Subcutaneous adipose tissue (tissue), 4 donors: ENCODE results near the gene CD36. TPM values are rescaled to one million over a fixed set of nuclear protein-coding genes. Genes with fewer than 3 reads are reported as not detected.

Experiments
- CTCF ChIP-seq: fragments of 450-650 bp; IDR thresholded peaks from one replicate; pipeline ENCODE4 v1.5.1; 2016; ENCODE audit warnings: low read depth, mild to moderate bottlenecking, control low read depth, antibody characterized with exemption, moderate library complexity
- total RNA-seq, 4 donors: library from RNA; depleted of rRNA; stranded (reverse); fragments of >200 nt; gene quantifications; one replicate each; pipeline ENCODE4 v1.1.0, GENCODE V29; 2016

The CD36 gene
- total RNA-seq, 4 donors from 2014 or later, result 2,701 to 6,827 (median 3,389) TPM

- no peak for TF ChIP-seq CTCF
Measured at GRCh38 chr7:80623503-80624252, 14.8 kb upstream of the CD36 start.

- TF ChIP-seq CTCF, result no peak
Measured at GRCh38 chr7:80624763-80625162, 13.7 kb upstream of the CD36 start.

- no peak for TF ChIP-seq CTCF
Measured at GRCh38 chr7:80629023-80629422, 9.4 kb upstream of the CD36 start.

GRCh38 chr7:80630608-80631405 is 7.6 kb upstream of the CD36 start:
- no peak for TF ChIP-seq CTCF

- TF ChIP-seq CTCF, result no peak
Measured at GRCh38 chr7:80631421-80631820, 7.0 kb upstream of the CD36 start.

- no peak for TF ChIP-seq CTCF
Measured at GRCh38 chr7:80632139-80632538, 6.3 kb upstream of the CD36 start.

- no peak for TF ChIP-seq CTCF
Measured at GRCh38 chr7:80632819-80633218, 5.6 kb upstream of the CD36 start.
